ENCODE data around the gene MAPK14.

MAPK14 gene

GRCh38 chr6:36068012-36068392 is 40.4 kb downstream of the MAPK14 start:
- H3K9me3 ChIP-seq (ENCODE audit: low read depth, low read length) = no peaks in the 10 kb centered on the region
- no peak for DNase-seq (ENCODE audit: low read depth, low spot score)
- TF ChIP-seq EZH2 (IDR thresholded peaks at IDR 0.05) (no peak), POLR2AphosphoS5 (IDR thresholded peaks at IDR 0.05; ENCODE audit: borderline replicate concordance, low read depth, low read length) (no peak), FOXP2 (optimal IDR thresholded peaks at IDR 0.05; ENCODE audit: control extremely low read depth, extremely low read length, insufficient read depth) (no peak)
- no peaks in the 10 kb centered on the region; the same call in 1 of the 2 replicates for H3K36me3 ChIP-seq (ENCODE audit: insufficient read depth, low read length)
- H3K9ac ChIP-seq (ENCODE audit: insufficient read length) = no peak overlapping the region
- H3K27ac ChIP-seq = no peak overlapping the region
- H3K4me3 ChIP-seq = no peak overlapping the region

- Histone ChIP-seq H3K9ac (ENCODE audit: insufficient read length) (no peak overlapping the region), H3K4me3 (no peak overlapping the region), H3K27ac (no peak overlapping the region), H3K36me3 (ENCODE audit: insufficient read depth, low read length) (no peaks in the 10 kb centered on the region; the same call in 1 of the 2 replicates), H3K9me3 (ENCODE audit: low read depth, low read length) (no peaks in the 10 kb centered on the region)
- DNase-seq (ENCODE audit: low read depth, low spot score) = no peak
- TF ChIP-seq EZH2 (IDR thresholded peaks at IDR 0.05) (no peak), FOXP2 (optimal IDR thresholded peaks at IDR 0.05; ENCODE audit: control extremely low read depth, extremely low read length, insufficient read depth) (no peak), POLR2AphosphoS5 (IDR thresholded peaks at IDR 0.05; ENCODE audit: borderline replicate concordance, low read depth, low read length) (no peak)
These were observed 41.0 kb downstream of the MAPK14 start for GRCh38 chr6:36068586-36068985.

DNA sequence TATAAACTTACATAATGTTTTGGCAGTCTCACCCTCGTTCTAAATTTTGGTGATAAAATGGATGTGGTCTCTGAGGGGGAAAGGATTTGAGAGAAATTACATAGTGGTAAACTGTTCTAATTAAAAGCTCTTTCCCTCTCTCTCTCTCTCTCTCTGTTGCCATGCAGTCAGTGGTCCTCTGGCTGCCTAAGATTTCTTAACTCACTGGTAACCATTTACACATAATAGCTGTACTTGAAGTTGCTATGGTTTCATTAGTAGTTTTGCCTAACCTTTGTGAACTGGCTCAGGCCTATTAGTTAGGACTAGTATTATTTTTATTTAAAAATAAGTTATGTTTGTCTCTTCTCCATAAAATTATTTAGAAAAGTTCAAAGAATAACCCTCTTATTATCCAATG is 42.0 kb downstream of the MAPK14 start:
- Histone ChIP-seq H3K36me3 (ENCODE audit: insufficient read depth, low read length) (no peaks in the 10 kb centered on the region; the same call in 1 of the 2 replicates), H3K4me3 (no peak overlapping the region), H3K27ac (no peak overlapping the region), H3K9ac (ENCODE audit: insufficient read length) (no peak overlapping the region), H3K9me3 (ENCODE audit: low read depth, low read length) (no peaks in the 10 kb centered on the region)
- TF ChIP-seq EZH2 (IDR thresholded peaks at IDR 0.05) (no peak), POLR2AphosphoS5 (IDR thresholded peaks at IDR 0.05; ENCODE audit: borderline replicate concordance, low read depth, low read length) (no peak), FOXP2 (optimal IDR thresholded peaks at IDR 0.05; ENCODE audit: control extremely low read depth, extremely low read length, insufficient read depth) (no peak)
- DNase-seq (ENCODE audit: low read depth, low spot score) = no peak

GRCh38 chr6:36070252-36070651 is 42.6 kb downstream of the MAPK14 start:
- Histone ChIP-seq H3K36me3 (ENCODE audit: insufficient read depth, low read length) (peaks cover under 1% of the 10 kb centered on the region; the same call in 1 of the 2 replicates), H3K9ac (ENCODE audit: insufficient read length) (no peak overlapping the region), H3K4me3 (no peak overlapping the region), H3K27ac (no peak overlapping the region), H3K9me3 (ENCODE audit: low read depth, low read length) (no peaks in the 10 kb centered on the region)
- no peak for TF ChIP-seq EZH2 (IDR thresholded peaks at IDR 0.05)
- TF ChIP-seq POLR2AphosphoS5 (IDR thresholded peaks at IDR 0.05; ENCODE audit: borderline replicate concordance, low read depth, low read length) = no peak
- no peak for TF ChIP-seq FOXP2 (optimal IDR thresholded peaks at IDR 0.05; ENCODE audit: control extremely low read depth, extremely low read length, insufficient read depth)
- DNase-seq (ENCODE audit: low read depth, low spot score) = no peak

GRCh38 chr6:36071281-36071680 is 43.7 kb downstream of the MAPK14 start:
- Histone ChIP-seq H3K36me3 (ENCODE audit: insufficient read depth, low read length) (peaks cover 10% of the 10 kb centered on the region; the same call in 1 of the 2 replicates), H3K27ac (no peak overlapping the region), H3K4me3 (no peak overlapping the region), H3K9ac (ENCODE audit: insufficient read length) (no peak overlapping the region), H3K9me3 (ENCODE audit: low read depth, low read length) (no peaks in the 10 kb centered on the region)
- TF ChIP-seq POLR2AphosphoS5 (IDR thresholded peaks at IDR 0.05; ENCODE audit: borderline replicate concordance, low read depth, low read length) (no peak), EZH2 (IDR thresholded peaks at IDR 0.05) (no peak), FOXP2 (optimal IDR thresholded peaks at IDR 0.05; ENCODE audit: control extremely low read depth, extremely low read length, insufficient read depth) (no peak)
- DNase-seq (ENCODE audit: low read depth, low spot score) = no peak

- Histone ChIP-seq H3K4me3 (no peak overlapping the region), H3K27ac (no peak overlapping the region), H3K36me3 (ENCODE audit: insufficient read depth, low read length) (peaks cover 13% of the 10 kb centered on the region; the same call in 1 of the 2 replicates), H3K9ac (ENCODE audit: insufficient read length) (no peak overlapping the region), H3K9me3 (ENCODE audit: low read depth, low read length) (no peaks in the 10 kb centered on the region)
- TF ChIP-seq POLR2AphosphoS5 (IDR thresholded peaks at IDR 0.05; ENCODE audit: borderline replicate concordance, low read depth, low read length) = no peak
- TF ChIP-seq EZH2 (IDR thresholded peaks at IDR 0.05) = no peak
- no peak for TF ChIP-seq FOXP2 (optimal IDR thresholded peaks at IDR 0.05; ENCODE audit: control extremely low read depth, extremely low read length, insufficient read depth)
- DNase-seq (ENCODE audit: low read depth, low spot score) = no peak
These were observed 44.1 kb downstream of the MAPK14 start for GRCh38 chr6:36071714-36072113.

GRCh38 chr6:36072681-36073080 is 45.1 kb downstream of the MAPK14 start:
- DNase-seq (ENCODE audit: low read depth, low spot score) = no peak
- Histone ChIP-seq H3K4me3 (no peak overlapping the region), H3K36me3 (ENCODE audit: insufficient read depth, low read length) (peaks cover 19% of the 10 kb centered on the region; the same call in 1 of the 2 replicates), H3K9ac (ENCODE audit: insufficient read length) (no peak overlapping the region), H3K9me3 (ENCODE audit: low read depth, low read length) (no peaks in the 10 kb centered on the region), H3K27ac (no peak overlapping the region)
- no peak for TF ChIP-seq POLR2AphosphoS5 (IDR thresholded peaks at IDR 0.05; ENCODE audit: borderline replicate concordance, low read depth, low read length)
- no peak for TF ChIP-seq EZH2 (IDR thresholded peaks at IDR 0.05)
- no peak for TF ChIP-seq FOXP2 (optimal IDR thresholded peaks at IDR 0.05; ENCODE audit: control extremely low read depth, extremely low read length, insufficient read depth)

GRCh38 chr6:36073587-36073986 is 46.0 kb downstream of the MAPK14 start:
- Histone ChIP-seq H3K4me3 (no peak overlapping the region), H3K36me3 (ENCODE audit: insufficient read depth, low read length) (peaks cover 28% of the 10 kb centered on the region; the same call in 1 of the 2 replicates), H3K9me3 (ENCODE audit: low read depth, low read length) (no peaks in the 10 kb centered on the region), H3K9ac (ENCODE audit: insufficient read length) (no peak overlapping the region), H3K27ac (no peak overlapping the region)
- TF ChIP-seq POLR2AphosphoS5 (IDR thresholded peaks at IDR 0.05; ENCODE audit: borderline replicate concordance, low read depth, low read length) (no peak), EZH2 (IDR thresholded peaks at IDR 0.05) (no peak), FOXP2 (optimal IDR thresholded peaks at IDR 0.05; ENCODE audit: control extremely low read depth, extremely low read length, insufficient read depth) (no peak)
- DNase-seq (ENCODE audit: low read depth, low spot score) = no peak

DNA sequence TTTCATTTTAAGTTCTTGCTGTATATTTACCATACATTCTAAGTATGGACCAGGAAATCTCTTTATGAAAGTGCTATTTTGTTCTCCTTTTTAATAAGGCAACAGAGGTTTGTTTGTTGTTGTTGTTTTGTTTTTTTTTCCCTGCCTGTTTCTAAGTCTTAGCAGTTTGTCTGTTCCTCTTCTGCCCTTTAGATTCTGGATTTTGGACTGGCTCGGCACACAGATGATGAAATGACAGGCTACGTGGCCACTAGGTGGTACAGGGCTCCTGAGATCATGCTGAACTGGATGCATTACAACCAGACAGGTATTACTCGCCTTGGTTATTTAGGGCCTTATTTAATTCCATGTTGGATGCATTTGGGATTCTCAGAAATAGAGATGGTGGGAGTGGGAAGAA is 48.0 kb downstream of the MAPK14 start:
- Histone ChIP-seq H3K9me3 (ENCODE audit: low read depth, low read length) (no peaks in the 10 kb centered on the region), H3K4me3 (no peak overlapping the region), H3K36me3 (ENCODE audit: insufficient read depth, low read length) (peaks cover 49% of the 10 kb centered on the region), H3K27ac (no peak overlapping the region), H3K9ac (ENCODE audit: insufficient read length) (no peak overlapping the region)
- TF ChIP-seq FOXP2 (optimal IDR thresholded peaks at IDR 0.05; ENCODE audit: control extremely low read depth, extremely low read length, insufficient read depth) (no peak), POLR2AphosphoS5 (IDR thresholded peaks at IDR 0.05; ENCODE audit: borderline replicate concordance, low read depth, low read length) (no peak), EZH2 (IDR thresholded peaks at IDR 0.05) (no peak)
- DNase-seq (ENCODE audit: low read depth, low spot score) = no peak

All from SK-N-MC (cell line).